Stimulated activated CD8-positive, alpha-beta memory T cell treated with anti-CD3 and anti-CD28 coated beads, Interleukin-4, amount 100 ng/mL, for 24 hours (primary cell): ENCODE results near the gene EBF3.

ENCODE experiments used
- DNase-seq: peaks from one replicate; pipeline ENCODE4 v3.0.0-alpha.2; 2020; ENCODE audit warnings: low read depth

EBF3 gene

DNA sequence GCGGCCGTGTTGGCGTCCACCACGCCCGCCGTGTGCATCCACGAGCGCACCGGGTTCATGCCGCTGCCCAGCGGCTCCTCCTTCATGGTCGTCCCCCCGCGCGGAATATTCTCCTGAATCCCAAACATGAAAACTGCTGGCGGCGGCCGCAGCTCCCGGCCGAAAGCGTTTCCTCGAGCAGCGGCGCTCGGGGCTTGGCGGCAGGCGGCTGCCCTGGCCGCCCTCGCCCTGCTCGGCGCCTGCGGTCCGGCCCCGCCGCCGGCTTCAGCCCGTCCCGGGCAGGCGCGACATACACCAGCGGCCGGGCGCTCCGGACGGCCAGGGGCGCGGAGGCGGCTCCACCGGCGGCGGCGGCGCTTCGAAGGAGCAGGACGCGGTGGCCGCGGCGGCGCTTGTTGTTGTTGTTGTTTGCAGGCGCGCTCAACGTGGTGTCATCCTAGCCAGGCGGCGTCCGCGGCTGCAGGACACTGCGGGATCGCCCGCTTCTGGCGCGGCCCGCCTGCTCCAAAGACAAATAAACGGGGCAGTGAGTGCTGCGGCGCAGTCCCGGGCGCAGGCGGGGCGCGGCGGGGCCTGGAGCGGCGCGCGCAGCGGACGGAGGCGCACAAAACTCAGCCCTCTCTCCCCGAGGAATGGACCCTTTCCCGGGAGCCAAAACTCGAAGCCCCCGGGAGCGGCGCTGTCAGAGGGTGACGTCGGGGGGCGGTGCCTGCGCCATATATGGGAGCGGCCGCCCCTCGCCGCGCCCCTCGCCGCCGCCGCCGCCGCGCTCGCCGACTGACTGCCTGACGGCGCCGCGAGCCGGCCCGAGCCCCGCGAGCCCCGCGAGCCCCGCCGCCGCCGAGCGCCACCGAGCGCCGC is at the start of gene EBF3:
TSS of gene EBF3 (minus strand) at position 634 of the 861 bp plus-strand sequence. CDS start at position 128, 506 bp downstream.
- peak; percentile 20 for DNase-seq

DNA sequence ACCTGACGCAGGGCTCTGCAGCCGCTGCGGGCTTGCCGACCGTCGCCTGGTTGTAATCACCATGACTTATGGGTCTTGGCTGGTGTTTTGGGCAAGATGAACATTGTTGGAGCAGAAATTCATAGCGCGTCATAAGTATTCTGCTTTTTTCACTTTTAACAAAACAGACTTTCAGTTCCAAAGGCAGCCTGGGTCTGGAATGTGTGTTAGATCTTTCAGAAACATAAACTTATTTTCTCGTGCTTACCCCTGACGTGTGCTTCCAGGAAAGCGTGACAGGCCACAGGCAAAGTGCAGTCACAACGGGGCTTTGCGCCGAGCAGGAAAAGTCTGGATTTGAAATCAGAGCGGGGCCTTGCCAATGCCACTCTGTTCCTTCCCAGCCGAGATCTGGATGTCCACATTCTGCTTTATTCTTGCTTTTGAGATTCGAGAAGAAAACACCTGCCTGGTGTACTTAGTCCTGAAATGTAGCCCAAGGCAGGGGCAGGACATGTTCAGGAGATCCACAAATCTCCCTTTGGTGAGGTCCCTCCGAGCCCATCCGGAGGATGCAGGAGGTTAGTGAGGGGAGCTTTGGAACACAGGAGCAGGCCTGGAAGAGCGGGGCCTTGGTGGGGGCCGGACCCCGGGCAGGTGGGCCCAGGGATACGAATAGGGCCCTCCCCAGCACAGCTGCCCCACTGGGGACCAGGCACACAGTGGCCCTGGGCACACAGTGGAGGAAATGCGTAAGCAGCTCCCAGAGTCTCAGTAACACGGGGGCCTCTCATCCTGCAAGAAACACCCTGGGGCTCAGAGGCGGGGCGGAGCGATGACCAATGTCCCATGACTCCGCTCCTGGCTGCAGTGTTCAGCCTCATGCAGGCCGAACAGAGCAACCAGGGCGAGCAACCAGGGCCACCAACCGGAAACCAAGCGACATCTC is 49.5 kb upstream of the EBF3 start:
- no peak for DNase-seq

GRCh38 chr10:130012129-130012528 is 48.1 kb upstream of the EBF3 start:
- no peak for DNase-seq

DNA sequence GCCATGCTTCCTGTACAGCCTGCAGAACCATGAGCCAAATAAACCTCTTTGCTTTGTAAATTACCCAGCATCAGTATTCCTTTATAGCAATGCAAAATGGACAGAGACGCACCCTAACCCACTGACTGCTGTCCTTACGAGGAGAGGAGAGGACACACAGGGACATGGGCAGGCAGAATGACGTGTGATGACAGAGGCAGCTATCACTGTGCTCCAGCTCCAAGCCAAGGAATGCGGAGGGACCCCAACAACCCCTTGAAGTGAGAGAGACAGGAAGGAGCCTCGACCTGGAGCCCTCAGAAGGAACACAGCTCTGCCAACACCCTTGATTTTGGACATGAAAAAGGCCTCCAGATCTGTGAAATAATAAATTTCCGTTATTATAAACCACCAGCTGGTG is 46.6 kb upstream of the EBF3 start:
- DNase-seq = no peak

DNA sequence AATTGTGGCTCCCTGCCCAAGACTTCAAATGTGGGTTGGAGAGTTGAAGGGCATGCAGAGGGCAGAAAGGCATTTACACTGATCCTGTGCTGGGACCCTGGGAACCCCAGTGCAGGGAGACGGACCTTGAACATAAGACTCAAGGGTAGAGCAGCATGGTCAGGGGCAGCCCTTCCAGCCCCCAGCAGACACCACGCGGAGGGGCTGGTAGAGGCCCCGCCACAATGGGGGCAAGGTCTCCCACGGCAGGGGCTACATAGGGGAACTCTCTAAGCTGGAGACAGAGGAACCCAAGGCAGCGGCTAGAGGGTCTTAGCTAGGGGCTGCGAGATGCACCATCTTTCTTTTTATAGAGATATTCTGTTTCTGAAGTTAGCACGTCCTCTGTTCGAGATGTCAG is 45.2 kb upstream of the EBF3 start:
- DNase-seq = no peak

- no peak for DNase-seq
Observed at GRCh38 chr10:130003787-130004613, 39.9 kb upstream of the EBF3 start.

GRCh38 chr10:130003166-130003565 is 39.1 kb upstream of the EBF3 start:
- no peak for DNase-seq

- no peak for DNase-seq
Observed at GRCh38 chr10:130002606-130003005, 38.5 kb upstream of the EBF3 start.

- no peak for DNase-seq
Observed at GRCh38 chr10:130000918-130001317, 36.8 kb upstream of the EBF3 start.

DNA sequence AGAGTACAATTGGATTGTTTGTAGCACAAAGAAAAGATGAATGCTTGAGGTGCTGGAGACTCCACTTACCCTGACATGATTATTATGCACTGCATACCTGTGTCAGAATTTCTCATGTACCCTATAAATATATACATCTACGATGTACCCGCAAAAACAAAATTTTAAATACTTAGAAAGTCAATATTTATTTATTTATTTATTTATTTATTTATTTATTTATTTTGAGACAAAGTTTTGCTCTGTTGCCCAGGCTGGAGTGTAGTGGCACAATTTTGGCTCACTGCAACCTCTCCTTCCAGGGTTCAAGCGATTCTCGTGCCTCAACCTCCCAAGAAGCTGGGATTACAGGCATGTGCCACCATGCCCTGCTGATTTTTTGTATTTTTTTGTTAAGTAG is 35.1 kb upstream of the EBF3 start:
- DNase-seq = no peak

- no peak for DNase-seq
Observed at GRCh38 chr10:129993621-129994020, 29.5 kb upstream of the EBF3 start.

DNA sequence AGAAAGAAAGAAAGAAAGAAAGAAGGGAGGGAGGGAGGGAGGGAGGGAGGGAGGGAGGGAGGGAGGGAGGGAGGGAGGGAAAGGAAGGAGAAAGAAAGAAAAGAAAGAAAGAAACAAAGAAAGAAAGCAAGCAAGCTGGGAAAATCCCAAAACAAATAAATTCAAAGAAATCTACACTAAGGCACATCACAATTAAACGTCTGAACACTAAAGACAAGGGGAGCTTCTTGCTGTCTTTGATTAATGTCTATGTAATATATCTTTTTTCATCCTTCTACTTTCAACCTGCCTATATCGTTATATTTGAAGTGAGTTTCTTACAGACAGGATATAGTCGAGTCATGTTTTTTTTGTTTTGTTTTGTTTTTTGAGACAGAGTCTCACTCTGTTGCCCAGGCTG is 28.3 kb upstream of the EBF3 start:
- DNase-seq = no peak

DNA sequence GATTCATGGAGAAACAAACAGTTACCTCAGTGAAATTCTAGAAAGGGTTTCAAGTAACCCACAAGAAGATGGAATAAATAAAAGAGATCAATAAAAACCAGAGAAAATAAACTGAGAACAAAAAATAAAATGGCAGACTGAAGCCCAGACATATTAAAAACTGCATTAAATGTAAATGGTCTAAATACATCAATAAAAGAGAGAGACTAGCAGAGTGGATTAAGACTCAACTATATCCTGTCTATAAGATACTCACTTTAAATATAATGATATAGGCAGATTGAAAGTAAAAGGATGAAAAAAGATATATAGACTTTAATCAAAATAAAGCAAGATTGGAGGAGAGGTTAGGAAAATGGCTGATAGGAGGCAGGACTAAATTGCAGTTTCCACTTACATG is 18.8 kb upstream of the EBF3 start:
- no peak for DNase-seq

GRCh38 chr10:129978980-129979379 is 14.9 kb upstream of the EBF3 start:
- no peak for DNase-seq

GRCh38 chr10:129978322-129978721 is 14.2 kb upstream of the EBF3 start:
- no peak for DNase-seq

GRCh38 chr10:129977794-129978193 is 13.7 kb upstream of the EBF3 start:
- no peak for DNase-seq

DNA sequence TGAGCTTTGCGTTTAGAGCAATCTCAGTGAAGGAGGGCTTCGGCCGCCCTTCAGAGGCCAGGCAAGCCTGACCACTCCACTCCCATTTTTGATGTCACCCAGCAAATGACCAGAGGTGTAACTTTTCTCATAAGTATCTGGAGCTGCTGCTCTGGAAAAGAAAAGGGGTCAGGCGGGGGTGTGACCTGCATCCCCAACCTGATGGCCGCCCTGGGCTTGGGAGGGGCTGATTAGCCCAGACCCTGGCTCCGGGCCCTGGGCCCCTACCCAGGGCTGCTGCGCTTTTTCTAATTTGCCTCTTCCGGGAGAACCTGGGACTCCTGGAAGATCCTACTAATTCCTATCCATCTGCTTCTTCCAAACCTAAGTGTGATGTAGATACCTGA is 9.6 kb upstream of the EBF3 start:
- no peak for DNase-seq

GRCh38 chr10:129972966-129973673 is 9.0 kb upstream of the EBF3 start:
- DNase-seq = no peak

DNA sequence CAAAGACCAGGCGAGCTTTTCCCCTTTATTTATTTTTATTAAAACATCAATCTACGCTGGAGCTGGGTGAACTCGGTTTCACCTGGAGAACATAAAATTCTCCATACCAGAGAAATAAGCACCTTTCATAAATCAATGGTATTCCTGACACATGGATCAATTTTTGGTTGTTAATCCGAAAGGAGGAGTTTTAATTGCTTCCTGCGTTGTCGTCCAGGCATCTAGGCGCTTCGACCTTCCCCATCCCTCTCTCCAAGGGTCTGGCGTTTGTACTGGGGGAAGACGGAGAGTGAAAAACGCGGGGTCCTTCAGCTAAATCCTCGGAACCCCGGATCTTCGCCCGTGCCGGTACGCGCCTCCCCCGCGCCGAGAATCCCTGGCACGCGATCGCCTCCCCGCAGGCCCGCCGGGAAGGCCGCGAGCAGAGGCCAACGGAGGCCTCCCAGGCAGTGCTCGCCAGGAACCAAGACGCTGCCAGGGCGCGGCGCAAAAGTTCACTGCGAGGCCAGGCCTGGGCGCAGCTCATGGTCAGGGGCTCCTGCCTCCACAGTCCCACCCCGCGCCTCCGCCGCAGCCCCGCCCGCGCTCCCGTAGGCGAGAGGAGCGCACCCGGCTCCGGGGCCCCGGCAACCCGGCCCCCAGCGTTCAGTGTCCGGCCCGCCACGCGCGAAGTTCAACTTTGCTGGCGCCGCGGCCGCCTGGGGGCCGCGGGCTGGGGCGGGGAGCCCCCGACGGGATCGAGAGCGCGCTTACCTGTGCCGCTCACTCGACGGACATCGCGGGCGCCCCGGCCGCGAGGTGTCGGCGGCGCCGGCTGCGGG is 8.3 kb upstream of the EBF3 start:
- DNase-seq = no peak

DNA sequence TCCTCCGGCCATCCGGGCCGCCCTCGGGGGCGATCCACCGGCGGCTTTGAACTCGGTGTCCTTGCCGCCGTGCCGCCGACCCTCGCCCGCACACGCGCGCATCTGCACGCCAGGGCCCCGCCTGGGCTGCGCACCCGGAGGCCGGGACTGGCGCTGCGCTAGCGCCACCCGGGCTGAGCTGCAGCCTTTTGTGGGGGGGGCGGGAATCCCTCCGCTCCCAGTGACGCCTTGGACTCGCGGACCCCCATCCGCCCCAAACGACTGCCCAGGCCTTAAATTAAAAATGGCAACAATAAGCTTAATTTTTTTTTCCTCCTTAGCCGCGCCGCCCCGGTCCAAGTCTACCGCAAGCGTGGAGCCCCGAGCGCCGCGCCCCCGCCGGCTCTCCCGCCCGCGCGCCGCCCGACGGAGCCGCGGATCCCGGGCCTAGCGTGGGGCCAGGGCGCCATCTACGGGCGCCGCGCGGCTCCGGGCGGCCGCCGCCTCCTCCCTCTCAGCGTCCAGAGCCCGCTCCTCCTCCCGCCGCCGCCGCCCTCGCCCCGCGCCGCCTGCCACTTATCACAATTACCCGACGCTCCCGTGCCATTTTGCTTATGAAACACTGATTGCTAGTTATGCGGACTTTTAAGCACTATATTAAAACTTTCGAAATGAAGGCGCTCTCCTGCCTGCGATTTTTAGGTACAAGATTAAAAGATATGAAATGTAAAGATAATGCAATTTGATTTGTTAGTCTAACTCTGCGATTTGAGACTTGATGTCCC is 7.5 kb upstream of the EBF3 start:
- DNase-seq = peak; percentile 19
